Thymus (tissue), 11 donors: ENCODE data around the gene PNMA8A. TPM values are rescaled to one million over a fixed set of nuclear protein-coding genes. Genes with fewer than 3 reads are reported as not detected.

Experiments used
- DNase-seq, 9 donors: peaks; one replicate each; pipeline ENCODE4 v3.0.0-alpha.2; 2013; ENCODE audit warnings: low spot score in 9 of 9, low read depth in 6 of 9, missing footprints in 1 of 9
- H3K27ac ChIP-seq, 2 donors: one replicate each; pipeline ENCODE4 v1.5.1; 2013; ENCODE audit warnings: control low read depth in 1 of 2, low read depth in 1 of 2, low read length in 1 of 2, mild to moderate bottlenecking in 1 of 2, moderate library complexity in 1 of 2
- H3K27me3 ChIP-seq, 2 donors: one replicate each; pipeline ENCODE4 v1.5.1; 2013; ENCODE audit warnings: low read length in 1 of 2; ENCODE audit not compliant: control insufficient read depth in 2 of 2, insufficient read depth in 1 of 2
- H3K36me3 ChIP-seq, 2 donors: one replicate each; pipeline ENCODE4 v1.5.1; 2013; ENCODE audit warnings: low read length in 1 of 2, mild to moderate bottlenecking in 1 of 2, moderate library complexity in 1 of 2; ENCODE audit not compliant: control insufficient read depth in 2 of 2, insufficient read depth in 2 of 2
- H3K4me1 ChIP-seq, 2 donors: one replicate each; pipeline ENCODE4 v1.5.1; 2013; ENCODE audit warnings: low read length in 2 of 2; ENCODE audit not compliant: control insufficient read depth in 2 of 2, insufficient read depth in 2 of 2
- H3K4me3 ChIP-seq, 2 donors: one replicate each; pipeline ENCODE4 v1.5.1; 2013; ENCODE audit warnings: low read length in 2 of 2, control low read depth in 1 of 2, mild to moderate bottlenecking in 1 of 2
- H3K9me3 ChIP-seq, 2 donors: one replicate each; pipeline ENCODE4 v1.5.1; 2013; ENCODE audit warnings: low read length in 1 of 2, mild to moderate bottlenecking in 1 of 2; ENCODE audit not compliant: control insufficient read depth in 2 of 2, insufficient read depth in 1 of 2
- WGBS: extraction: QIAGEN DNeasy Blood & Tissue Kit; methylation state at CpG from one replicate; pipeline ENCODE4 v1.1.7; 2013; 5-methylcytosine and 5-hydroxymethylcytosine counted together
- polyA plus RNA-seq: library from polyadenylated mRNA; stranded (reverse); fragments of 200-250 nt; gene quantifications from one replicate; pipeline ENCODE4 v1.2.3, GENCODE V29; 2013
- total RNA-seq: library from RNA; stranded (reverse); fragments of 120-200 nt; gene quantifications from one replicate; pipeline ENCODE4 v1.2.4, GENCODE V29; 2013
- donor health status: healthy.

Gene PNMA8A
- total and polyA plus RNA-seq, 2 donors, result 9.7 to 45.4 TPM

- Histone ChIP-seq H3K9me3 (no peaks in the 10 kb centered on the region), H3K4me3 (peak overlapping the region in 1 of 2 donors; percentile 21), H3K27me3 (peaks cover 60 to 75% of the 10 kb centered on the region in 2 donors), H3K4me1 (peaks cover 0 to 13% of the 10 kb centered on the region in 2 donors), H3K36me3 (no peaks in the 10 kb centered on the region), H3K27ac (peak overlapping the region in 1 of 2 donors; percentile 64)
- WGBS, result 15% methylated on average over 49 of the region's 49 CpGs
- DNase-seq, result no peak
These were observed 23.8 kb upstream of the PNMA8A start for GRCh38 chr19:46494941-46495785.

DNA sequence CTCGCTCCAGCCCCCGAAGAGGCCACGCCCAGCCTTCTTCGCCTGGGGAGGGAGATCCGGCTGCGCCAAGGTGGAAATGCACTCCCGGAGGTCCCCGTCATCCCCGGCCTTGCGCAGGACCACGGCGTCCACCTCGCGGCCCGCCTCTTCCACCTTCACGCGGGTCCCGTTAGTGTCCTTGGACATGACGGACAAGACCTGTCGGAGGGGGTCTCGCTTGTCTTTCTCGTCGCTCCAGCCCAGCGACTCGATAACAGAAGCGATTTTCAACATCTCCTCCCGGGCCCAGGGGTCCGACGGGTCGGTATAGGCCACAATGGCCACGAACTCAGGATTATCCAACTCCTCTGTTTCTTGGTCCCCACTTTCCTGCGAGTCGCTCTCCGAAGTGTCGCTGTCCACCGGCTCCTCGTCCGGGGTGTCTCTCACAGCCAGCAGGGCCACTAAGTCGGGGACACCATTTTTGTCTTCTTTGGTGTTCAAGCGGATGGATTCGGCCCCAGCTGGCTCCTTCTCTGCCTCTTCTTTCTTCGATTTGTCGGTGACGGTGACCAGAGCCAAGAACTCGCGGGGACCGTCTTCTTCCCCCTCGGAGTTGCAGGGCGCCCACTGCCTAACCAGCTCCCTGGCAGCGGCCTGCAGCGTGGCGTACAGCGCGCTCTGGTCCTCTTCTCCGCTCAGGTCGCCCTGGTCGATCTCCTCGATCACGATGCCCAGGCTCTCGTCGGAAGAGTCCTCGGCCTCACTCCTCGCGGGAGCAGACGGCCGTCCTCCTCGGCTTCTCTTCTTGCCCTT, 23.0 kb upstream of the PNMA8A start:
- no peaks in the 10 kb centered on the region for H3K36me3 ChIP-seq
- 13% methylated on average over 67 of the region's 67 CpGs for WGBS
- H3K4me1 ChIP-seq, result peaks cover 0 to 17% of the 10 kb centered on the region in 2 donors
- DNase-seq, result no peak
- no peaks in the 10 kb centered on the region for H3K9me3 ChIP-seq
- H3K27ac ChIP-seq, result no peak overlapping the region
- H3K27me3 ChIP-seq, result peaks cover 64 to 78% of the 10 kb centered on the region in 2 donors
- H3K4me3 ChIP-seq, result peak overlapping the region; percentile 21 to 43

DNA sequence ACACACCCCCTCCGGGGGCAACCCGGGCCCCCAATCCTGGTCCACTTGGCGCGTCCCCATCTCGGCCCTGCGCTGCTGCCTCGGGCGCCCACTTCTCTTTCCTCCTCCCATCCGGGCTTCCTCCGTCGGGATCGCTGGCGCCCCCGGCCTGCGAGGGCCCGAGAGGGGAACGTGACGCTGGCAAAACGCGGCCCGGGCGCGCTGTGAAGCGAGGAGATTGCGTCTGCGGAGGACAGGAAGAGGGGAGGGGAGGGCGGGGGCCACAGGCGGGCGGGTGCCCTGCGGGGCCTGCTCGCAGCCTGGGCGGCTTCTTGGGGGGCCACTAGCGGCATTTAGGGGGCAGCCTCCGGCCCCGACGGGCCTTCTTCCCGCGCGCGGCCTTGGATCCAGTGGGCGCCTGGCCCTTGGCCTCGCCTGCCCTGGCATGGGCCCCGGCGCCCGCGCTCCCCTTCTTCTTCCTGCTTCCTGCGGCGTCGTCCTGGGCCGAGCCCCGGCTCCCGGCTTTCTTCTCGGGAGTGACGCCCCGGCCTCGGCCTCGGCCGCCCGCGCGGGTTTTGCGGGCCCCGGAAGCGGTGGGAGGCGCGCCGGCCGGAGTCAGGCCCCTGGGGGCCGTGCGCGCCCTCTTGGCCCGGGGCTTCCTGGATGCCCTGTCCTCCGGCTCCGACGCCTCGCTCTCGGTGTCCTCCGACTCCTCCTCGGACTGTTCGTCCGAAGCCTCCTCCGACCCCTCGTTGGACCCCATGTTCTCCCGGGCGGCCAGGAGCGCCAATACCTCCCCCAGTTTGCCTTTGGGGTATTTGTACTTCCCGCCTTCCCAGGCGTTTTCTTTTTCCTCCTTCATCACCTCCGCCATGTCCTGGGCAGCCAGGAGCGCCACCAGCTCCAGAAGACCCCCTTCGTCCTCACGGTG, 22.1 kb upstream of the PNMA8A start:
- H3K27me3 ChIP-seq, result peaks cover 72 to 86% of the 10 kb centered on the region in 2 donors
- H3K4me3 ChIP-seq, result peak overlapping the region; percentile 21 to 43
- H3K9me3 ChIP-seq, result no peaks in the 10 kb centered on the region
- WGBS, result 2% methylated on average over 92 of the region's 92 CpGs
- peaks cover 0 to 17% of the 10 kb centered on the region in 2 donors for H3K4me1 ChIP-seq
- DNase-seq, result no peak
- peak overlapping the region in 1 of 2 donors; percentile 48 for H3K27ac ChIP-seq
- H3K36me3 ChIP-seq, result no peaks in the 10 kb centered on the region

DNA sequence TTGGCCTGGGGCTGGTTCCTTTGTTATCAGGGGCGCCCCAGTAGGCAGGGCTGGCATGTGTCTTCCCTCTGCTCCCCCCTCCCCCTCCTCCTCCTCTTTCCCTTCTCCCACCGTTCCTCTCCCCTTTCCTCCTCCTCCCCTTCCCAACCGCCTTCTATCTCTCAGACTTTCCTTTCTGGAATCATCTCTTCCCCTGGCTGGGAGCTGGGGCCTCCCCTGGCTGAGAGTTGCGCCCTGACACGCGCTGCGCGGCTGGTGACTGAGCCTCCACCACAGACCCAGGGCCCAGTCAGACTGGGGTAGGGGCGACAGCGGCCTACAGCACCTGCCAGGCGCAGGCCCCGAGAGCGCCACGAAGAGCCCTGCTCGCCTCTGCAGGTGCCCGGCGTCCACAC, 21.5 kb upstream of the PNMA8A start:
- Histone ChIP-seq H3K9me3 (peaks cover 0 to 1% of the 10 kb centered on the region in 2 donors), H3K4me1 (peaks cover 0 to 17% of the 10 kb centered on the region in 2 donors), H3K36me3 (no peaks in the 10 kb centered on the region), H3K27ac (no peak overlapping the region), H3K4me3 (peak overlapping the region; percentile 13 to 43), H3K27me3 (peaks cover 77 to 93% of the 10 kb centered on the region in 2 donors)
- WGBS, result 9% methylated on average over 17 of the region's 17 CpGs
- no peak for DNase-seq

DNA sequence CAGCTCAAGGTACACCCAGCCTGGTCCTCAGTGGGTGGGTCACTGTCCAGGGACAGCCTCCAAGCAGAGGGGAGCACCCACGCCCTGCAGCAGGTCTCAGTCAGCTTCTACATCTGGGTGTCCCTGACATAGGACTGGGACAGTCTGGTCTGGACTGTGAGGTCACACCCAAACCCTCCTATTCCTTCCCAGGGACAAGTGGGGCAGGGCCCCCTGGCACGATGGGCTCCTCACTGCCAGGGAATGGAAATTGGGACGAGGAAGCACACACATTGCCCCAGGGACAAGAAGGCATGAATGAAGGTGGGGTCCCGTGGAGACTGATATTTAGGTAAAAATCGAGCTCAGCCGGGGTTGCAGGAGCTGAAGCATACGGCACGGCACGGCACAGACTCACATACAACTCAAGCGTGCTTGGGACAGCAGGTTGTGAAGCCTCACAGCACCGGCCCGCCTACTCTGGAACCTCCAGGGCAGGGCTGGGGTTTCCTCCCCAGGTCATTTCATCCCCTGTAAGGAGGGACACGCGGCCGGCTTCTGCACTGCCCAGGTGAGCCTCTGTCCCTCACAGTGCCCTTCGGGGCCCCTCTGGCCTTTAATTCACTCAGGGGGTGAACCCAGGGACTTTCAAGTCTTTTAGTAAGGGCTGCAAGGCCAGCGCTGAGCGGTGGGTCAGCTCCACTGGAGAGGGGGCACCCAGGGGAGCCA, 20.8 kb upstream of the PNMA8A start:
- WGBS, result 26% methylated on average over 18 of the region's 18 CpGs
- Histone ChIP-seq H3K27me3 (peaks cover 77 to 99% of the 10 kb centered on the region in 2 donors), H3K9me3 (peaks cover 0 to 4% of the 10 kb centered on the region in 2 donors), H3K36me3 (no peaks in the 10 kb centered on the region), H3K27ac (no peak overlapping the region), H3K4me3 (no peak overlapping the region), H3K4me1 (peaks cover 0 to 22% of the 10 kb centered on the region in 2 donors)
- DNase-seq, result no peak

- Histone ChIP-seq H3K4me1 (peaks cover 0 to 22% of the 10 kb centered on the region in 2 donors), H3K36me3 (no peaks in the 10 kb centered on the region), H3K27me3 (peaks cover 66 to 96% of the 10 kb centered on the region in 2 donors), H3K4me3 (no peak overlapping the region), H3K9me3 (peaks cover 0 to 4% of the 10 kb centered on the region in 2 donors), H3K27ac (no peak overlapping the region)
- 69% methylated on average over 9 of the region's 9 CpGs for WGBS
- no peak for DNase-seq
These were observed 19.4 kb upstream of the PNMA8A start for GRCh38 chr19:46490774-46491173.

DNA sequence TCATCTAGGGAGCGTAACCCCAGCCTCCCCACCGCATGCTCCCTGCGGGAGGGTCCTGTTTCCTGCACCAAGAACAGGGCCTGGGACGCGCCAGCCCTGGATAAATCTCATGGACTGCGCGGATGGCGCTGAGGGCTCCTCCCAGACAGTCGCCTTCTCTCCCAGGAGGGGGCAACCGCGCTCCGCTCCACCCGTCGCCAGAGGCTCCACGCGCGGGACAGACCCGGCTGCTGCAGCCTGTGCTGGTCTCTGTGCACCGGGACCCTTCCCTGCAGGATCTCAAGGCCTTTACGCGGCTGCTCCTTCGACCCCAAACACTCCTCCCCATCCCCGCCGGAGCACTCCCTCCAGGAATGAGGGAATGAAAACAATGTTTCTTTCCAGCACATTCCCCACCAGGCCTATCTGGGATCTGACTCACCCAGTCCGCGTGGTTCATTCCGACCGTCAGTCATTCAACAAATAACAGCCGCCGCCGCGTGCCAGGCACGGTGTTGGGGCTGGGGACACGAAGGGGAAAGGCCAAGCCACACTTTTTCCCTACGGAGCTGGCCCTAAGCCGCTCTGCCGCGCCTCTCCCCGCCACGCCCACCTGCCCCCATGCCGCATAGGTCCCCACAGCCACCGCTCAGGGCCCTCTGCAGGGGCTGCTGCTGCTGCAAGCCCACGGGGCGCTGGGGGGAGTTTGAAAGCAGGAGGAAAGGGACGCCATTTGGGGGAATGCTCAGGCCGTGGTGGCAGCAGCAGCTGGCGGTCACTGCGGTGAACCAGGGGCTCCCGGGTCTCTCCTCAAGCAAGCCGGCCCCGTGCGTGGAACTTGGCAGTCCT, 18.3 kb upstream of the PNMA8A start:
- no peak overlapping the region for H3K27ac ChIP-seq
- WGBS, result 6% methylated on average over 52 of the region's 52 CpGs

More for the DNA sequence above, 18.3 kb upstream of the PNMA8A start:
- Histone ChIP-seq H3K27me3 (peaks cover 55 to 85% of the 10 kb centered on the region in 2 donors), H3K36me3 (no peaks in the 10 kb centered on the region), H3K4me3 (no peak overlapping the region), H3K9me3 (peaks cover 0 to 4% of the 10 kb centered on the region in 2 donors), H3K4me1 (peaks cover 0 to 14% of the 10 kb centered on the region in 2 donors)
- no peak for DNase-seq
